ENCODE measurements around the gene GALNS.

The GALNS gene

GRCh38 chr16:88814144-88814502, 42.6 kb downstream of the GALNS start:
- DNase-seq: no peak

- DNase-seq: no peak
Observed at GRCh38 chr16:88813269-88814143, 43.2 kb downstream of the GALNS start.

DNA sequence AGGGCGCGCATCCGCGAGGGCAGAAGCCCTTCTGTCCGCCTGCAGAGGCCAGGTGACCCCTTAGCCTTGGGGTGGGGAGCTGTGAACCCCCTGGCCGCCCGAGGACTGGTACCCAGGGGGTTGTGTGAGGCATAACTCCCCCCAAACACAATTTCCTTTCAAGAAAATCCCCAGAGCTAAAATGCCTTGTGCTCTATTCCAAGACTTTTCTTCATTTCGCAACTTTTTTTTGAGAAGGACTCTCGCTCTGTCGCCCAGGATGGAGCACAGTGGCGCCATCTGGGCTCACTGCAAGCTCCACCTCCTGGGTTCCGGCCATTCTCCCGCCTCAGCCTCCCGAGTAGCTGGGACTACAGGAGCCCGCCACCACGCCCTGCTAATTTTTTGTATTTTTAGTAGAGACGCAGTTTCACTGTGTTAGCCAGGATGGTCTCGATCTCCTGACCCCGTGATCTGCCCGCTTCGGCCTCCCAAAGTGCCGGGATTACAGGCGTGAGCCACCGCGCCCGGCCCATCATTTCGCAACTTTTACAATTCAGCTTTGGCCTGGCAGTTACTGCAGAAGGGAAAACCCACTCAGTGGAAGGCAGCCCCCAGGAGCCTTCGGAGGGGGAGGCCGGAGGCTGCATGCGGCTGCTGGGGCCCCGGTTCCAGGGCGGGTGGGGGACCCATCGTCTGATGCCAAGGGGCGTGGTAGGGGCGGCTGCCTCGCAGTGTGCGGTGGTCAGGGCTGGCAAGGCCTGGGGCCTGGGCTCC, 44.1 kb downstream of the GALNS start:
- DNase-seq: no peak

- peak; percentile 95 to 98 for DNase-seq
Observed at GRCh38 chr16:88811769-88812512, 44.8 kb downstream of the GALNS start, which contains the start of gene APRT. TSS of gene APRT (minus strand) at chr16:88811928. CDS start at chr16:88811899, 29 bp downstream.

DNA sequence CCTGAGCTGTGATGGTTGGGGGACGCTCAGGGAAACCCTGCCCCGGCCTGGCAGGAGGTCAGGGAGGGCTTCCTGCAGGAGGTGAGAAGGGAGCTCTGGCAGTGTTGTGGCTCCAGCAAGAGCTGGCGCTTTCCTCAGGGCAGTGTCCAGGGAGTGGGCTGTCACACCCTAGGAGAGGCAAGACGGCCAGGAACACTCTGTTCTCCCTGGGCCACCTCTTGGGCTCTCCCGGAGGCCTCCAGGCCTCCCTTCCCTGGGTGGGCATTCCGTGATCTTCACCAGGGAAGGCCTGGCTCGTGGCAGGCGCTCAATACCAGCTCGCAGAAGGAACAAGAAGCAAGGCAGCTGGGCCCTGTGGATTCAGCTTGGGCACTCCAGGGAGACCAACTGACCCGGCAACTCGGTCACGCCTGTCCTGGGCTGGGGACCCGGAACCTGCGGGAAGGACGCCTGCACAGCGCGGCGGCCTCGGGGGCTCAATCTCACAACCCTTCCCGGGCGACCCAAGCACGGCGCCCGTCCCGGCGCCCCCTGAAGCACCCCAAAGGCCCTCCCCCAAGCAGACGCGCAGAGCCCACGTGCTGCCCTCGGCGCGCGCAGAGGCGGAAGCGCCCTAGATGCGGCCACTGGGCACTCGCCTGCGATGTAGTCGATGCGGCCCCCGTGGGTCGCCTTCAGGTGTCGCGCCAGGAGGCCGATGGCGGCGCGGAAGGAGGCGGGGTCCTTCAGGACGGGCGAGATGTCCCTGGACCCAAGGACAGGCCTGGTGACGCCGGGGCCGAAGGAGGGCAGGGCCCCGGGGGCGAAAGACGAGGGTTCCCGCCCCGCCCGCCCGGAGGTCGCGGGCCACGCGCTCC, 45.6 kb downstream of the GALNS start:
- DNase-seq: peak; percentile 58 to 62

GRCh38 chr16:88810166-88810911, 46.4 kb downstream of the GALNS start:
- DNase-seq: no peak

DNA sequence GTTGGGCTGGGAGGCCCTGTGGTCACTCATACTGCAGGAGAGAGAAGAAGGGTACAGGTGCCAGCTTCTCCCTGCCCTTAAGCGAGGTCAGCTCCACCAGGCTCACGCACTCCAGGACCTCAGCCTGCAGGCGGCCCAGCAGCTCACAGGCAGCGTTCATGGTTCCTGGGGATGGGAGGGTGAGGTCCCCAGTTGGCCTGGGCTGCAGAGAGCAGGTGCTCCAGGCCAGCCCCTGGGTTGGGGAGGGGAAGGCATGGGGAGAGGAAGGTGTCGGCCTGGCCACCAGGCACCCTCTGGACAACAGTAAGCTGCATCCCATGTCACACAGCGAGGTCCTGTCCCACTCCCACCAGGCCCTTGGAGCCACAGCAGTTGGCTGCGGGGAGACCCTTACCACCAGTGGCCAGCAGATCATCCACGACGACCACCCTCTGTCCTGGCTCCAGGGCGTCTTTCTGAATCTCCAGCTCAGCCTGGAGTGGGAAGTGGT, 47.0 kb downstream of the GALNS start:
- no peak for DNase-seq

DNA sequence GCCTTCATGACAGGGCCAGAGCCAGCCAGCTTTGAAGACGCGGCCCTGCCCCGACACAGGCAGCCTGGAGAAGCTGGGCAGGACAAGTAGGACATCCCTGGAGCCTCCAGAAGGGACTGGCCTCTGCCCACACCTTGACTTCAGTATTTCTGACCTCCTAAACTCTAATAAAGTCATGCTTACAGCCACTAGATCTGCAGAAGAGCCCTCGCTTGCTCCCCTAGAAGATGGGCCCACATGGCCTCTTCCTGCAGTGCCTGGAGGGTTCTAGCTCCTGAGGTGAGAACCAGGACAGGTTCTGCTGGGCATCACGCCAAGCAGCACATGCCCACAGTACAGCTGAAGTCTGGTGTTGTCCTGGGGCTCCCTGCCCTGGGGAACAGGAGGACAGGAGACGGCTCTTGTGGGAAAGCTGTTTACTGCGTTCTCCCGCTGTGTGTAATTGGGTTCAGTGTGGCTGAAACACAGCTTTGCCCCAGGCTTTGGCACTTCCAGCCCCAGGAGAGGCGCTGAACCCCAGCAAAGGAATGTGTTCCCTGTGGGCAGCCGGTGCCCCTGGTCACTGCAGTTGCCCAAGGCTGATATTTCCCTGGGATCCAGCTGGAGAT, 47.6 kb downstream of the GALNS start:
- DNase-seq: no peak

DNA sequence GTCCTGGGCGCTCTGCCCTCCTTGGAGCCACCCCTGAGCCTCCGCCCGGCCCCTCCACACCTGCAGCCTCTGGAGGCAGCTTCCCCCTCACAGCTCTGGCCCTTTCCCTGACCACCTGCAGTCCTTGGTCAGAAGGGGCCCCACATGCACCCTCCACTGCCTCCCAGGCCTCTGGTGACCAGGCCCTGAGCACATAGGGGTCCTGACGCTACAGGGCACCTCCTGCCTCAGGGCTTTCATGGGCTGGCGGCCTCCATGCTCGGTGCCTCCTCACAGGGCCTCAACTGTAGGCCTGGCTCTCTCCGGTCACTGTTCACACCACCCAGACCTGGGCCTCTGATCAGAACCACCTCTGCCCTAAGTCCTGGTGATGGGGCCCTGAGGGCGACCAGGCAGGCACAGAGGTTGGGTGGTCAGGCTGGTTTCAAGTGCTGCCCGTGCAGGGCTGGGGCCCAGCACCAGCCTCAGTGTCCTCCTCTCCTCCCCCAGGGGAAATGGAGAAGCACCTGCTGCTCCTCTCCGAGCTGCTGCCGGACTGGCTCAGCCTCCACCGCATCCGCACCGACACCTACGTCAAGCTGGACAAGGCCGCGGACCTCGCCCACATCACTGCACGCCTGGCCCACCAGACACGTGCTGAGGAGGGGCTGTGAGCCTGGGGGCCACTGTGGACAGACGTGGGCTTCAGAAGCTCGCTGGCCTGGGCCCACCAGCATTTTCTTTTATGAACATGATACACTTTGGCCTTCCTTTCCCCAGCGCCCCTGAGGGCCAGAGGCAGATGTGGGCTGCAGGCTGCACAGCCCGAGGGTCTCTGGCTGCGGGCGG, 48.9 kb downstream of the GALNS start:
- no peak for DNase-seq

DNA sequence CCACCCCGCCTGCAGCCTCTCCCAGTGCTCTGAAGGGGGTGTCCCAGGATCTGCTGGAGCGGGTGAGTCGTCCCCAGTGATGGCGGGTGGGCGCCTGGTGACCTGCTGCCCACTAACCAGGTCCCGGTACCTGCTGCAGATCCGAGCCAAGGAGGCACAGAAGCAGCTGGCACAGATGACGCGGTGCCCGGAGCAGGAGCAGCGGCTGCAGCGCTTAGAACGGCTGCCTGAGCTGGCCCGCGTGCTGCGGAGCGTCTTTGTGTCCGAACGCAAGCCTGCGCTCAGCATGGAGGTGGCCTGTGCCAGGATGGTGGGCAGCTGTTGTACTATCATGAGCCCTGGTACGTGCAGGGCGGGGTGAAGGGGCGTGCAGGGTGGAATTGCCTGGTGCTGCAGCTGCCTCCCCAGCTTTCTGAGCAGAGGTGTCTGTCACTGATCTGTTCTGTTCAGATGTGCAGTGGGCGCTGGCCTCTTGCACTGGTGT, 49.6 kb downstream of the GALNS start:
- DNase-seq: no peak

DNA sequence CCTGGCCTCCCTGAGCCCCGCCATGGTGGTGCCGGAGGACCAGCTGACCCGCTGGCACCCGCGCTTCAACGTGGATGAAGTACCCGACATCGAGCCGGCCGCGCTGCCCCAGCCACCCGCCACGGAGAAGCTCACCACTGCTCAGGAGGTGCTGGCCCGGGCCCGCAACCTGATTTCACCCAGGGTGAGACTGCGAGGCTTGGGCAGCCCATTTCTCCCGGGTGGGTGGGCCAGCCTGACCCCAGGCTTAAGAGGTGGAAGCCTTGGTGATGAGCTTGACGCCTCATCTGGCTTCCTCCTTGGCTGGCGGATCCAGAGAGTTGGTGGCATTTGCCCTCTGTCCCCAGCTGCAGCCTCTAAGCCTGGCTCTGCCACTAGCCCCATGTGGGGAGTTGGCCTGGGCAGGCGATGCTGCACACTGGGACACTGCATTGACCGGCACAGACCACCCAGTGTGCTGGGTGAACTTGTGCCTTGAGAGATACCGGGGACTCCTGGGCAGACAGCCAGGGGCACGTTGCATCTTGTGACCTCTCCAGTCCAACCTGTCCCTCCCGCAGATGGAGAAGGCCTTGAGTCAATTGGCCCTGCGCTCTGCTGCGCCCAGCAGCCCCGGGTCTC, 50.1 kb downstream of the GALNS start:
- no peak for DNase-seq

GRCh38 chr16:88805887-88806393, 50.8 kb downstream of the GALNS start:
- no peak for DNase-seq

DNA sequence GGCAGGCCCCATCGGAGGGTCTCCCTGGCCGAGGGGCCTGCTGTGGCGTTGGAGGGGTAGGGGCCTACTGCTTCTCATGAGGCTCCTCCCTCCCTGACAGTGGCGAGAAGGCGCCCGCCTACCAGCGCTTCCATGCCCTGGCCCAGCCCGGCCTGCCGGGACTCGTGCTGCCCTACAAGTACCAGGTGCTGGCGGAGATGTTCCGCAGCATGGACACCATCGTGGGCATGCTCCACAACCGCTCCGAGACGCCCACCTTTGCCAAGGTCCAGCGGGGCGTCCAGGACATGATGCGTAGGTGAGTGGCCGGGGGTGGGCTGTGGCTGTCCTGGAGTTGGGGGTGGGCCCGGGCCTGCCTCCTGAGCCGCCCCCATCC, 51.4 kb downstream of the GALNS start:
- DNase-seq: no peak

GRCh38 chr16:88804552-88805339, 52.0 kb downstream of the GALNS start:
- DNase-seq: no peak

DNA sequence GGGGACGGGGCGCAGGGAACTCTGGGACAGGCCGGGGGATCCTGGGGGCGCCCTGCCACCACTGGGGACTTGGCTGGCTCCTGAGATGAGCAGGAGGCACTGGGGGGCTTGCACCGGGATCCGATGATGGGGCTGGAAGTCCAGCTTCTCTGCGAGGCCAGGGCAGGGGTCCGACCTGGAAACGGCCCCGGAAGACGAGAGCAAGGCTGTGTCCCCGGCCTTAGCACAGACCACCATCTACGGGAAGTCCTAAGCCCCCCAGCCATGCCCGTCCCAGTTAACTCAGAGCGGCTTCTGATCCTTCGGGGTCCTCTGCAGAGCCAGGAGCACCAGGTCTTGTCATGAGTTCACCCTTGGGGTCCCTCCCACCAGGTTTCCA, 52.6 kb downstream of the GALNS start:
- DNase-seq: no peak

GRCh38 chr16:88803264-88803987, 53.3 kb downstream of the GALNS start, which contains the start of gene CDT1:
TSS of gene CDT1 (plus strand) at chr16:88803789. CDS start at chr16:88803832, 43 bp downstream.
- peak; percentile 84 to 86 for DNase-seq

DNA sequence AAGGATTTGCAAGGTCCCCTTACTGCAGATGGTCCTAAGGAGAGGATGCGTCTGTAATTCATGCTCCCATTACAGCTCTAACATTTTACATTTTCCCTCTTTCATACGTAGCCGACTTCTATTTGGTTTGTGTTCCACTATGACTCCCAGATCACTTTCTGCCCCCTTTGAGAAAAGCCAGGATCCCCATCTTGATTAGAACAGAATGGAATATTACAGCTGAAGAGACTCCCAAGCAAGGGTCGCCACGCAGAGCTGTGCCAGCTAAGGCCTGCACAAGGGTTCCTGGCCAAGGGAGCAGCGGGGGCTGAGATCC, 56.5 kb downstream of the GALNS start:
- DNase-seq: no peak

Data from activated CD4-positive, alpha-beta T cell treated with anti-CD3 and anti-CD28 coated beads for 4 hours (primary cell).